ENCODE results near the gene EGFLAM.

DNA sequence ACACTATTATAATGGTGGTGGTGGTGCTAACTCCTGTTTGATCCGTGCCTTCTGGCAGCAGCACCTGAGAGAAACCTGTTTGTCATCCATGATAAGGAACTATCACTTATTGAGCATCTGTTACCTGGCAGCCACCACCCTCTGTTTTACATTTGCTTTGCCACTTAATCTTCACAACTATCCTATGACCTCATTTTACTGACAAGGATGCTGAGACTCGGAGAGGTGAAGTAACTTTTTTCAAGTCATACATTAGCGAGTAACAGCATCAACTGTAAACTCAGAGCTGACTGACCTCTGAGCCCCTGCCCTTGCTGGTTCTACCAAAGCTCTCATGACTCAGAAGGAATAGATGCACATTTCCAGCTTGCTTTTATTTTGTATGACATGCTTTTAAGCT is 81.1 kb downstream of the EGFLAM start:
- TF ChIP-seq, protein P1, sequence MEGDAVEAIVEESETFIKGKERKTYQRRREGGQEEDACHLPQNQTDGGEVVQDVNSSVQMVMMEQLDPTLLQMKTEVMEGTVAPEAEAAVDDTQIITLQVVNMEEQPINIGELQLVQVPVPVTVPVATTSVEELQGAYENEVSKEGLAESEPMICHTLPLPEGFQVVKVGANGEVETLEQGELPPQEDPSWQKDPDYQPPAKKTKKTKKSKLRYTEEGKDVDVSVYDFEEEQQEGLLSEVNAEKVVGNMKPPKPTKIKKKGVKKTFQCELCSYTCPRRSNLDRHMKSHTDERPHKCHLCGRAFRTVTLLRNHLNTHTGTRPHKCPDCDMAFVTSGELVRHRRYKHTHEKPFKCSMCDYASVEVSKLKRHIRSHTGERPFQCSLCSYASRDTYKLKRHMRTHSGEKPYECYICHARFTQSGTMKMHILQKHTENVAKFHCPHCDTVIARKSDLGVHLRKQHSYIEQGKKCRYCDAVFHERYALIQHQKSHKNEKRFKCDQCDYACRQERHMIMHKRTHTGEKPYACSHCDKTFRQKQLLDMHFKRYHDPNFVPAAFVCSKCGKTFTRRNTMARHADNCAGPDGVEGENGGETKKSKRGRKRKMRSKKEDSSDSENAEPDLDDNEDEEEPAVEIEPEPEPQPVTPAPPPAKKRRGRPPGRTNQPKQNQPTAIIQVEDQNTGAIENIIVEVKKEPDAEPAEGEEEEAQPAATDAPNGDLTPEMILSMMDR (IDR thresholded peaks at IDR 0.05), result no peak
- TF ChIP-seq, protein P2, sequence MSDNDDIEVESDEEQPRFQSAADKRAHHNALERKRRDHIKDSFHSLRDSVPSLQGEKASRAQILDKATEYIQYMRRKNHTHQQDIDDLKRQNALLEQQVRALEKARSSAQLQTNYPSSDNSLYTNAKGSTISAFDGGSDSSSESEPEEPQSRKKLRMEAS (CRISPR knock-in tag; IDR thresholded peaks at IDR 0.05), result no peak
- TF ChIP-seq, protein P3, sequence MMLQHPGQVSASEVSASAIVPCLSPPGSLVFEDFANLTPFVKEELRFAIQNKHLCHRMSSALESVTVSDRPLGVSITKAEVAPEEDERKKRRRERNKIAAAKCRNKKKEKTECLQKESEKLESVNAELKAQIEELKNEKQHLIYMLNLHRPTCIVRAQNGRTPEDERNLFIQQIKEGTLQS (CRISPR knock-in tag; conservative IDR thresholded peaks at IDR 0.05), result no peak
- TF ChIP-seq, protein P4, sequence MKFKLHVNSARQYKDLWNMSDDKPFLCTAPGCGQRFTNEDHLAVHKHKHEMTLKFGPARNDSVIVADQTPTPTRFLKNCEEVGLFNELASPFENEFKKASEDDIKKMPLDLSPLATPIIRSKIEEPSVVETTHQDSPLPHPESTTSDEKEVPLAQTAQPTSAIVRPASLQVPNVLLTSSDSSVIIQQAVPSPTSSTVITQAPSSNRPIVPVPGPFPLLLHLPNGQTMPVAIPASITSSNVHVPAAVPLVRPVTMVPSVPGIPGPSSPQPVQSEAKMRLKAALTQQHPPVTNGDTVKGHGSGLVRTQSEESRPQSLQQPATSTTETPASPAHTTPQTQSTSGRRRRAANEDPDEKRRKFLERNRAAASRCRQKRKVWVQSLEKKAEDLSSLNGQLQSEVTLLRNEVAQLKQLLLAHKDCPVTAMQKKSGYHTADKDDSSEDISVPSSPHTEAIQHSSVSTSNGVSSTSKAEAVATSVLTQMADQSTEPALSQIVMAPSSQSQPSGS (CRISPR knock-in tag; IDR thresholded peaks at IDR 0.05; ENCODE audit: borderline replicate concordance, low read depth), result no peak
